ENCODE results near the gene GAPDH. TPM values are rescaled to one million over a fixed set of nuclear protein-coding genes. Genes with fewer than 3 reads are reported as not detected.
A peak's percentile ranks its signal among the peaks of the same experiment; 100 is the strongest.
"Not testable (repeated sequence)": the region's sequence is repeated elsewhere in the genome, so short reads cannot be mapped to it uniquely, and the experiment has no call there.

Gene GAPDH
- total and polyA plus RNA-seq, 5 donors from 2014 or later = 669 to 2,973 (median 2,055) TPM

DNA sequence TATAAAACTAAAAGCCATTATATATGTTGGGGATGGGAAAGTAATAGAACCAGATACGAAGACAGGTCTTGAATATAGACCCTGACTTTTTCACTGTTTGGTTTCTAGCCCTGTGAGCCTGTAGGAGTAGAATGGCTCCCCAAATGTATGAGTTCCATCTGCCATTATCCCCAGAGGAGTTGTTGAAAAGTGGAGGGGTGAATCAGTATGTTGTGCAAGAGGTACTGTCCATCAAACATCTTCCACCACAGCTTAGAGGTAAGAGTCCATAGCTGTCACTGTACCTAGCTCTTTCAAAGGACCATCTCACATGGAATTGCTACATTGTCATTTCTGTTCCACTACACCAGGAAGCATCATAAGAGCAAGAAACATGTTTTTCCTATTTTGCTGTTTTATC is 39.3 kb upstream of the GAPDH start:
- Histone ChIP-seq H3K4me1 (ENCODE audit: control insufficient read depth, insufficient read depth, low read length, poor library complexity, severe bottlenecking) (peaks cover 30% of the 10 kb centered on the region), H3K27ac (ENCODE audit: insufficient read depth, low read length, poor library complexity, severe bottlenecking) (peak overlapping the region; percentile 92), H3K27me3 (ENCODE audit: control insufficient read depth, insufficient read depth, low read length) (no peaks in the 10 kb centered on the region), H3K4me3 (ENCODE audit: low read depth, low read length) (peak overlapping the region; percentile 98), H3K9me3 (ENCODE audit: control insufficient read depth in 2 of 2, low read length in 2 of 2) (no peaks in the 10 kb centered on the region), H3K36me3 (ENCODE audit: control insufficient read depth, insufficient read depth, low read length) (peaks cover 22% of the 10 kb centered on the region)
- Mint-ChIP-seq H3K27me3 (peaks cover 5% of the 10 kb centered on the region), H3K4me3 (peak overlapping the region; percentile 94 to 98 (median 97)), H3K4me1 (peaks cover 8 to 50% (median 29%) of the 10 kb centered on the region in 4 donors), H3K27ac (peak overlapping the region; percentile 93 to 95 (median 95)), H3K36me3 (peaks cover 4% of the 10 kb centered on the region), H3K9me3 (no peaks in the 10 kb centered on the region)
- ATAC-seq (ENCODE audit: low read depth in 2 of 2) = no peak
- DNase-seq = no peak

DNA sequence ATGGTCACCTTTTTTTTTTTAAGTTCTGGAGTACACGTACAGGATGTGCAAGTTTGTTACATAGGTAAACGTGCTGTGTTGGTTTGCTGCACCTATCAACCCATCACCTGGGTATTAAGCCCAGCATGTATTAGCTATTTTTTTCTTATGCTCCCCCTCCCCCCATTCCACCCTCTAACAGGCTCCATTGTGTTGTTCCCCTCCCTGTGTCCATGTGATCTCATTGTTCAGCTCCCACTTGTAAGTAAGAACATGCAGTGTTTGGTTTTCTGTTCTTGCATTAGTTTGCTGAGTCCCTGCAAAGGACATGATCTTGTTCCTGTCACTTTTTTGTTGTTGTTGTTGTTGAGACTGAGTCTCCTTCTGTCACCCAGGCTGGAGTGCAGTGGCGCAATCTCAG is 37.0 kb upstream of the GAPDH start:
- H3K36me3 ChIP-seq (ENCODE audit: control insufficient read depth, insufficient read depth, low read length) = peaks cover 30% of the 10 kb centered on the region
- H3K4me3 Mint-ChIP-seq = peak overlapping the region in 1 of 4 donors; percentile 42

DNA sequence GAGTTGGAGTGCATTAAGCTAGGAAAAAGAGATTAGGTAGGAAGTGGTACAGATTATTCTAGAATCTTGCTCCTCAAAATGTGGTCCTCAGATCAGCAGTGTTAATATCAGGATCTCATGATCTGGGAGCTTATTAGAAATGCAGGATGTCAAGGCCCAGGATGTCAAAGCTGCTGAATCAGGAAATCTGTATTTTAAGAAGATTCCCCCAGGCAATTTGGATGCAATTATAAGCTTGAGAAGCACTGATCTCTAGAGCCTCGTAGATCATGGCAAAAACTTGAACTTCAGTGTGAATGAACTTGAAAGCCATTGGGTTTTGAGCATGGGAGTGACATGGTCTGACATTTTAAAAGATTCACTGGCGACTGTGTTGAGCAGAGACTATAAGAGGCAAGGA is 33.9 kb upstream of the GAPDH start:
- ATAC-seq (ENCODE audit: low read depth in 2 of 2) = no peak
- Mint-ChIP-seq H3K9me3 (no peaks in the 10 kb centered on the region), H3K4me3 (no peak overlapping the region), H3K27ac (no peak overlapping the region), H3K36me3 (peaks cover 3% of the 10 kb centered on the region), H3K27me3 (no peaks in the 10 kb centered on the region), H3K4me1 (peaks cover 1 to 23% (median 12%) of the 10 kb centered on the region in 4 donors)
- H3K4me1 ChIP-seq (ENCODE audit: control insufficient read depth, insufficient read depth, low read length, poor library complexity, severe bottlenecking) = peaks cover 8% of the 10 kb centered on the region
- DNase-seq = no peak
- H3K27ac ChIP-seq (ENCODE audit: insufficient read depth, low read length, poor library complexity, severe bottlenecking) = no peak overlapping the region
- peaks cover 39% of the 10 kb centered on the region for H3K36me3 ChIP-seq (ENCODE audit: control insufficient read depth, insufficient read depth, low read length)
- no peaks in the 10 kb centered on the region for H3K9me3 ChIP-seq (ENCODE audit: control insufficient read depth in 2 of 2, low read length in 2 of 2)
- H3K4me3 ChIP-seq (ENCODE audit: low read depth, low read length) = no peak overlapping the region
- no peaks in the 10 kb centered on the region for H3K27me3 ChIP-seq (ENCODE audit: control insufficient read depth, insufficient read depth, low read length)

More for the DNA sequence above, 37.0 kb upstream of the GAPDH start:
- H3K4me1 Mint-ChIP-seq = peaks cover 8 to 44% (median 27%) of the 10 kb centered on the region in 4 donors
- peaks cover 28% of the 10 kb centered on the region for H3K4me1 ChIP-seq (ENCODE audit: control insufficient read depth, insufficient read depth, low read length, poor library complexity, severe bottlenecking)
- not testable (repeated sequence) for H3K9me3 ChIP-seq (ENCODE audit: control insufficient read depth in 2 of 2, low read length in 2 of 2); H3K27me3 ChIP-seq (ENCODE audit: control insufficient read depth, insufficient read depth, low read length); DNase-seq; H3K27ac Mint-ChIP-seq; ATAC-seq (ENCODE audit: low read depth in 2 of 2); H3K27me3 Mint-ChIP-seq; H3K9me3 Mint-ChIP-seq; H3K4me3 ChIP-seq (ENCODE audit: low read depth, low read length); H3K27ac ChIP-seq (ENCODE audit: insufficient read depth, low read length, poor library complexity, severe bottlenecking); H3K36me3 Mint-ChIP-seq

DNA sequence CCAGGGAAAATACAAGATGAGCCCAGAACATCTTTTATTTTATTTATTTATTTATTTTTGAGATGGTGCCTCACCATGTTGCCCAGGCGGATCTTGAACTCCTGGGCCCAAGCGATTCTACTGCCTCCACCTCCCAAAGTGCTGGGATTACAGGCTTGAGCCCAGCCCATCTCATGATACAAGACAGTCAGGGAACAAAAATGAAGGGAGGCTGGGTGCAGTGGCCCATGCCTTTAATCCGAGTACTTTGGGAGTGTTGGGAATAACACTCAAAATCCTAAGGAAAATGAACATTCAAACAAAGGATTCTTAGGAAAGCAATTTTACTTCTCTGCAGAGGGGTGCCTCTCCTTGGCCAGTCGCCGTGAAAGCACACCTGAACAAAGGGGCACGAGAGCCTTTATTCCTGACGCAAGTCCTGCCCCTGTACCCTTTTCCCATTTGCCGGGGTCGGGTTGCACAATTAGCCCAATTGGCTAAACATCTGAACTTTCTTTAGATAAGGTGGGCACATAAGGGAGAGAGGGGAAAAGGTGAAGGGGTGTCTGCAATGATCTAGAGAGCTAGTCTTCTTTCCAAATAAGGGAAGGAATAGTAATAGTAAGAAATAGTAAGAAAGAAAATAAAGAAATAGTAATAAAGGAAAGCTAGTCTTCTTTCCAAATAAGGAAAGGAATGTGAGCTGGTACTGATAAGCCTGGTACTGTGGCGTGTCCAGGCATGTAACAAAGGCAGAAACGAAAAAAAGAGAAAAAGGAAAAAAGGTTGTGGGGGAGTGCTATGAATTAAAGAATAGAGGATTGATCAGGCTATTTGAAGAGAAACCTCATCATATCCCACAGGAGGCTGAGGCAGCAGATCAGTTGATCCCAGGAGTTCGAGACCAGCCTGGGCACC is 27.0 kb upstream of the GAPDH start:
- H3K36me3 Mint-ChIP-seq = peaks cover 25% of the 10 kb centered on the region
- H3K9me3 Mint-ChIP-seq = no peaks in the 10 kb centered on the region
- H3K4me1 Mint-ChIP-seq = peaks cover 0 to 13% (median 3%) of the 10 kb centered on the region in 4 donors
- ATAC-seq (ENCODE audit: low read depth in 2 of 2) (no peak), DNase-seq (no peak)
- Histone ChIP-seq H3K9me3 (ENCODE audit: control insufficient read depth in 2 of 2, low read length in 2 of 2) (no peaks in the 10 kb centered on the region), H3K4me1 (ENCODE audit: control insufficient read depth, insufficient read depth, low read length, poor library complexity, severe bottlenecking) (no peaks in the 10 kb centered on the region), H3K27me3 (ENCODE audit: control insufficient read depth, insufficient read depth, low read length) (no peaks in the 10 kb centered on the region), H3K36me3 (ENCODE audit: control insufficient read depth, insufficient read depth, low read length) (peaks cover 30% of the 10 kb centered on the region), H3K4me3 (ENCODE audit: low read depth, low read length) (no peak overlapping the region), H3K27ac (ENCODE audit: insufficient read depth, low read length, poor library complexity, severe bottlenecking) (no peak overlapping the region)
- H3K27me3 Mint-ChIP-seq = no peaks in the 10 kb centered on the region
- peak overlapping the region in 2 of 3 donors; percentile 28 to 43 for H3K27ac Mint-ChIP-seq
- H3K4me3 Mint-ChIP-seq = no peak overlapping the region

DNA sequence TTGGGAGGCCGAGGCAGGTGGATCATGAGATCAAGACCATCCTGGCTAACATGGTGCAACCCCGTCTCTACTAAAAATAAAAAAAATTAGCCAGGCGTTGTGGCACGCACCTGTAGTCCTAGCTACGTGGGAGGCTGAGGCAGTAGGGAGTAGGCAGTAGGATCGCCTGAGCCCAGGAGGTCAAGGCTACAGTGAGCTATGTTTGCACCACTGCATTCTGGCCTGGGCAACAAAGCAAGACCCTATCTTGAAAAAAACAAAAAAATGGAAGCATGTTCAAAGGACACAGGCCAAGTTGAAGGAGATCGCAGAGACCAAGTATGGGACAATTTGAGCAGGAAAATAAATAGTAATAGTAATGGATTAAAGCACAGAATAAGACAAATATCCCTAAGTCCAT is 26.2 kb upstream of the GAPDH start:
- Mint-ChIP-seq H3K27ac (no peak overlapping the region), H3K4me3 (no peak overlapping the region), H3K4me1 (peaks cover 0 to 13% (median 3%) of the 10 kb centered on the region in 4 donors), H3K36me3 (peaks cover 32% of the 10 kb centered on the region), H3K9me3 (no peaks in the 10 kb centered on the region), H3K27me3 (no peaks in the 10 kb centered on the region)
- H3K27me3 ChIP-seq (ENCODE audit: control insufficient read depth, insufficient read depth, low read length) = no peaks in the 10 kb centered on the region
- no peak overlapping the region for H3K27ac ChIP-seq (ENCODE audit: insufficient read depth, low read length, poor library complexity, severe bottlenecking)
- DNase-seq (no peak), ATAC-seq (ENCODE audit: low read depth in 2 of 2) (no peak)
- no peaks in the 10 kb centered on the region for H3K4me1 ChIP-seq (ENCODE audit: control insufficient read depth, insufficient read depth, low read length, poor library complexity, severe bottlenecking)
- H3K9me3 ChIP-seq (ENCODE audit: control insufficient read depth in 2 of 2, low read length in 2 of 2) = no peaks in the 10 kb centered on the region
- H3K4me3 ChIP-seq (ENCODE audit: low read depth, low read length) = no peak overlapping the region
- peaks cover 35% of the 10 kb centered on the region for H3K36me3 ChIP-seq (ENCODE audit: control insufficient read depth, insufficient read depth, low read length)

DNA sequence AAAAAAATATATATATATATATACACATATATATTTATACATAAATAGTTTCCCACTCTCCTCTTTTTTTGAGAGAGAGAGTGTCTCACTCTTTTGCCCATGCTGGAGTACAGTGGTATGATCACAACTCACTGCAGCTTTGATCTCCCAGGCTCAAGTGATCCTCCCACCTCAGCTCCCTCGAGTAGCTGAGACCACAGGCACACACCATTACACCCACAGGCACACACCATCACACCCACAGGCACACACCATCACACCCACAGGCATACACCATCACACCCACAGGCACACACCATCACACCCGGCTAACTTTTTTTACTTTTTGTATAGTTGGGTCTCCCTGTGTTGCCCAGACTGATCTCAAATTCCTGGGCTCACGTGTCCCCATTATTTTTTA is 14.1 kb upstream of the GAPDH start:
- Histone ChIP-seq H3K27me3 (ENCODE audit: control insufficient read depth, insufficient read depth, low read length) (no peaks in the 10 kb centered on the region), H3K36me3 (ENCODE audit: control insufficient read depth, insufficient read depth, low read length) (peaks cover 81% of the 10 kb centered on the region), H3K4me1 (ENCODE audit: control insufficient read depth, insufficient read depth, low read length, poor library complexity, severe bottlenecking) (no peaks in the 10 kb centered on the region), H3K27ac (ENCODE audit: insufficient read depth, low read length, poor library complexity, severe bottlenecking) (no peak overlapping the region), H3K4me3 (ENCODE audit: low read depth, low read length) (no peak overlapping the region), H3K9me3 (ENCODE audit: control insufficient read depth in 2 of 2, low read length in 2 of 2) (no peaks in the 10 kb centered on the region)
- Mint-ChIP-seq H3K36me3 (peaks cover 50% of the 10 kb centered on the region), H3K27me3 (no peaks in the 10 kb centered on the region), H3K4me3 (no peak overlapping the region), H3K4me1 (peaks cover 0 to 2% (median 0%) of the 10 kb centered on the region in 4 donors), H3K9me3 (no peaks in the 10 kb centered on the region), H3K27ac (peak overlapping the region in 2 of 3 donors; percentile 42 to 56)
- DNase-seq (no peak), ATAC-seq (ENCODE audit: low read depth in 2 of 2) (no peak)

DNA sequence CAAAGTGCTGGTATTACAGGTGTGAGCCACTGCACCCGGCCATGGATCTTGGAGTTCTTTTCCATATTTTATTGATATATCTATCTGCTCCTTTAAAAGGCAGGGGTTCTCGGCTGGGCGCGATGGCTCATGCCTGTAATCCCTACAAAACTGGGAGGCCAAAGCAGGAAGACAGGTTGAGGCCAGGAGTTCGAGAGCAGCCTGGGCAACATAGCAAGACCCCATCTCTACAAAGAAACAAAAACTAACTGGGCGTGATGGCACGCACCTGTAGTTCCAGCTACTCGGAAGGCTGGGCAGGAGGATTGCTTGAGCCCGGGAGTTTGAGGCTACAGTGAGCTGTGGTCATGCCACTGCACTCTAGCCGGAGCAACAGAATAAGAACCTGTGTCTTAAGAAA is 12.1 kb upstream of the GAPDH start:
- ATAC-seq (ENCODE audit: low read depth in 2 of 2) (no peak), DNase-seq (no peak)
- Histone ChIP-seq H3K4me1 (ENCODE audit: control insufficient read depth, insufficient read depth, low read length, poor library complexity, severe bottlenecking) (no peaks in the 10 kb centered on the region), H3K36me3 (ENCODE audit: control insufficient read depth, insufficient read depth, low read length) (peaks cover 86% of the 10 kb centered on the region), H3K4me3 (ENCODE audit: low read depth, low read length) (no peak overlapping the region), H3K9me3 (ENCODE audit: control insufficient read depth in 2 of 2, low read length in 2 of 2) (no peaks in the 10 kb centered on the region), H3K27me3 (ENCODE audit: control insufficient read depth, insufficient read depth, low read length) (no peaks in the 10 kb centered on the region), H3K27ac (ENCODE audit: insufficient read depth, low read length, poor library complexity, severe bottlenecking) (no peak overlapping the region)
- Mint-ChIP-seq H3K4me3 (no peak overlapping the region), H3K27ac (peak overlapping the region in 1 of 3 donors; percentile 84), H3K4me1 (peaks cover 0 to 5% (median 0%) of the 10 kb centered on the region in 4 donors), H3K36me3 (peaks cover 48% of the 10 kb centered on the region), H3K9me3 (no peaks in the 10 kb centered on the region), H3K27me3 (no peaks in the 10 kb centered on the region)
